GM13977 (cell line): ENCODE data around the gene RGS7.
"Not testable (repeated sequence)": the region's sequence is repeated elsewhere in the genome, so short reads cannot be mapped to it uniquely, and the experiment has no call there.

Source experiments
- DNase-seq: peaks from one replicate; pipeline ENCODE4 v3.0.0; 2012; ENCODE audit warnings: low spot score
- CTCF ChIP-seq: IDR thresholded peaks from 2 replicates; pipeline ENCODE4 v1.5.1; 2012; ENCODE audit warnings: mild to moderate bottlenecking, control low read depth; ENCODE audit not compliant: insufficient read depth; ENCODE audit errors: extremely low read depth, missing control alignments
- in situ Hi-C: fragments of 300-500 bp; cut with MboI; formaldehyde crosslinking; loops from one replicate; pipeline ENCODE4 v1.12.0; 2022; ENCODE audit warnings: low sequenced_read_pairs, low pct_unique_long_range_greater_than_20kb, mixed read lengths, inconsistent platforms; ENCODE audit not compliant: unreplicated experiment

RGS7 gene

GRCh38 chr1:240758296-240758695 is 598.7 kb downstream of the RGS7 start:
- in situ Hi-C loops: no loop called here
- no peak for TF ChIP-seq CTCF

GRCh38 chr1:240747907-240748306 is 609.1 kb downstream of the RGS7 start:
- in situ Hi-C loops: no loop called here
- TF ChIP-seq CTCF: no peak
- DNase-seq: no peak

More at GRCh38 chr1:240758296-240758695, 598.7 kb downstream of the RGS7 start:
- no peak for DNase-seq

GRCh38 chr1:240743705-240744104 is 613.3 kb downstream of the RGS7 start:
- no peak for TF ChIP-seq CTCF
- DNase-seq: no peak
- in situ Hi-C loops: no loop called here

GRCh38 chr1:240739754-240740153 is 617.3 kb downstream of the RGS7 start:
- in situ Hi-C loops: no loop called here
- DNase-seq: no peak

GRCh38 chr1:240739139-240739538 is 617.9 kb downstream of the RGS7 start:
- no peak for DNase-seq
- in situ Hi-C loops: no loop called here
- no peak for TF ChIP-seq CTCF

More at GRCh38 chr1:240739754-240740153, 617.3 kb downstream of the RGS7 start:
- TF ChIP-seq CTCF: no peak

GRCh38 chr1:240737766-240738265 is 619.2 kb downstream of the RGS7 start:
- in situ Hi-C loops: no loop called here
- no peak for TF ChIP-seq CTCF
- no peak for DNase-seq

- no peak for DNase-seq
- no peak for TF ChIP-seq CTCF
- in situ Hi-C loops: no loop called here
Measured at GRCh38 chr1:240737298-240737697, 619.7 kb downstream of the RGS7 start.

GRCh38 chr1:240734705-240735104 is 622.3 kb downstream of the RGS7 start:
- in situ Hi-C loops, DNase-seq: not testable (repeated sequence)
